Thoracic aorta (tissue), 2 donors: Measurements from ENCODE around the gene OR2T8. TPM values are rescaled to one million over a fixed set of nuclear protein-coding genes. Genes with fewer than 3 reads are reported as not detected.

Experiments used
- ATAC-seq: fragments of 150-250 bp; one replicate; pipeline ENCODE4 v1.8.0; 2017; ENCODE audit warnings: low read depth; ENCODE audit not compliant: insufficient number of reproducible peaks, low FRiP score
- DNase-seq: peaks from one replicate; pipeline ENCODE4 v3.0.0-alpha.2; 2020; ENCODE audit warnings: low spot score
- H3K27ac ChIP-seq, 2 donors: fragments of 200-600 bp; sonication (generic); 1 replicate in 1 of 2; 2 replicates in 1 of 2; pipeline ENCODE4 v1.5.1; 2016; ENCODE audit warnings: mild to moderate bottlenecking in 2 of 2, moderate library complexity in 2 of 2
- H3K27me3 ChIP-seq: fragments of 200-600 bp; sonication (generic); replicated peaks from 2 replicates; pipeline ENCODE4 v1.6.0; 2016; ENCODE audit warnings: mild to moderate bottlenecking; ENCODE audit not compliant: insufficient read depth
- H3K36me3 ChIP-seq: fragments of 200-600 bp; sonication (generic); one replicate; pipeline ENCODE4 v1.5.1; 2016
- H3K4me1 ChIP-seq, 2 donors: fragments of 200-600 bp; sonication (generic); 1 replicate in 1 of 2; 2 replicates in 1 of 2; pipeline versions ENCODE4 v1.5.1 to v1.6.0; 2016; ENCODE audit warnings: low read depth in 2 of 2, mild to moderate bottlenecking in 1 of 2; ENCODE audit not compliant: control insufficient read depth in 1 of 2
- H3K4me3 ChIP-seq: fragments of 200-600 bp; sonication (generic); 2 replicates; pipeline ENCODE4 v1.5.1; 2016; ENCODE audit warnings: mild to moderate bottlenecking
- H3K9me3 ChIP-seq: fragments of 200-600 bp; sonication (generic); 2 replicates; pipeline ENCODE4 v1.5.1; 2016
- CTCF ChIP-seq: fragments of 200-600 bp; sonication (generic); IDR thresholded peaks from one replicate; pipeline ENCODE4 v1.5.1; 2019; ENCODE audit warnings: antibody characterized with exemption
- total RNA-seq, 2 donors: library from RNA; depleted of rRNA; stranded (reverse); fragments of >200 nt; gene quantifications; one replicate each; pipeline versions ENCODE4 v1.1.0 to v1.2.3, GENCODE V29; 2016

OR2T8 gene
- total RNA-seq, 2 donors from 2014 or later = not detected

DNA sequence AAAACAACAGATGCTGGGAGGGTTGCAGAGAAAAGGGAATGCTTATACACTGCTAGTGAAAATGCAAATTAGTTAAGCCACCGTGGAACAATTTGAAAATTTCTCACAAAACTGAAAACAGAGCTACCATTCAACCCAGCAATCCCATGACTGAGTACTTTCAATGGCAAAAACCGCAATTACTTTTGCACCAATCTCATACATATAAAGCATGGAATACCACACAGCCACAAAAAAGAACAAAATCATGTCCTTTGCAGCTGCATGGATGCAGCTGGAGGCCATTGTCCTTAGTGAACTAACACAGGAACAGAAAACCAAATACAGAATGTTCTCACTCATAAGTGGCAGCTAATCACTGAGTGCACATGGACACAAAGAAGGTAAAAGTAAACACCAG lies 6.3 kb upstream of the OR2T8 start:
- no peaks in the 10 kb centered on the region for H3K36me3 ChIP-seq
- DNase-seq (no peak), ATAC-seq (no peak)
- H3K4me3 ChIP-seq = no peak overlapping the region
- no peaks in the 10 kb centered on the region for H3K9me3 ChIP-seq
- no peaks in the 10 kb centered on the region for H3K4me1 ChIP-seq
- no peaks in the 10 kb centered on the region for H3K27me3 ChIP-seq
- no peak for TF ChIP-seq CTCF
- no peak overlapping the region for H3K27ac ChIP-seq

DNA sequence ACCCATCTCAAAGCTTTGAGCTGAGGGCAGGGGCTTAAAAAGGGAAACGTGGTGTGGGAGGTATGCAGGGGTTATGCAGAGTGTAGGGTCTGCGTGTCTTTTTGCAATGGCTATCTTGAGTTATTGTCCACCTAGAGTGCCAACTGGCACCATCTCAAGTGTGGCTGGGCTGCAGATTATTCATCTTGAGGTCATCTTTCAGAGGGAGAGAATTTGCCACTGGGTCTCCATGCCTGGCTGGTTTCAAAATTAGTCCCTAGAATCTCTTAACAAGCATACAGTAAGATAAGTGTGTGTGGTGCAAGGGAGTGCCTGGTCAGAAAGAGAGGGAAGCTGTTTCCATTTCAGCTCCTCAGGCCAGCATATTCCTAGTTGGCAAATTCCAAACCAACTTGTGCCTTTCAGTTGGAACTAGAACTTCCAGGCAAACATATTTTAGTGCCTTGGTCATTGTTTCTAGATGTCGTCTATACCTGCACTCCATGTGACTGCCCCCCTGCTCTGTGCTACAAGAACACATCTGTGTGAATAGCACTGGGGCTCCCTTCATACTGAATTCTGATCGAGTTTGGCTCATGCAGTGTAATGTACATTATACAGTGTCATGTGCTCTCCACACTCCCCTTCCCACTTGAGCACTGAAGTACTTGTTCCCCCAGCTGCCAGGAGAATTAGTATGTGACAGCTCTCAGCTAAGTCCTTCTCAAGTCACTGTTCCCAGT lies 5.0 kb upstream of the OR2T8 start:
- DNase-seq (no peak), ATAC-seq (no peak)
- no peak overlapping the region for H3K4me3 ChIP-seq
- no peak for TF ChIP-seq CTCF
- H3K9me3 ChIP-seq = no peaks in the 10 kb centered on the region
- H3K36me3 ChIP-seq = no peaks in the 10 kb centered on the region
- H3K27ac ChIP-seq = no peak overlapping the region
- no peaks in the 10 kb centered on the region for H3K4me1 ChIP-seq
- H3K27me3 ChIP-seq = no peaks in the 10 kb centered on the region

- Histone ChIP-seq H3K27me3 (no peaks in the 10 kb centered on the region), H3K9me3 (no peaks in the 10 kb centered on the region), H3K36me3 (no peaks in the 10 kb centered on the region), H3K4me1 (no peaks in the 10 kb centered on the region), H3K4me3 (no peak overlapping the region), H3K27ac (no peak overlapping the region)
- no peak for TF ChIP-seq CTCF
- DNase-seq (no peak), ATAC-seq (no peak)
Observed at GRCh38 chr1:247923941-247924340, 3.9 kb downstream of the OR2T8 start.

GRCh38 chr1:247924868-247925267 lies 4.8 kb downstream of the OR2T8 start, which contains the start of gene OR2AJ1:
TSS of gene OR2AJ1 (plus strand) at chr1:247924889. CDS start at chr1:247933769, 8,880 bp downstream.
- no peak for TF ChIP-seq CTCF
- Histone ChIP-seq H3K27me3 (no peaks in the 10 kb centered on the region), H3K27ac (no peak within 1 kb of the TSS), H3K9me3 (no peaks in the 10 kb centered on the region), H3K36me3 (no peaks in the 10 kb centered on the region), H3K4me3 (no peak within 1 kb of the TSS), H3K4me1 (no peaks in the 10 kb centered on the region)
- DNase-seq (no peak), ATAC-seq (no peak)

DNA sequence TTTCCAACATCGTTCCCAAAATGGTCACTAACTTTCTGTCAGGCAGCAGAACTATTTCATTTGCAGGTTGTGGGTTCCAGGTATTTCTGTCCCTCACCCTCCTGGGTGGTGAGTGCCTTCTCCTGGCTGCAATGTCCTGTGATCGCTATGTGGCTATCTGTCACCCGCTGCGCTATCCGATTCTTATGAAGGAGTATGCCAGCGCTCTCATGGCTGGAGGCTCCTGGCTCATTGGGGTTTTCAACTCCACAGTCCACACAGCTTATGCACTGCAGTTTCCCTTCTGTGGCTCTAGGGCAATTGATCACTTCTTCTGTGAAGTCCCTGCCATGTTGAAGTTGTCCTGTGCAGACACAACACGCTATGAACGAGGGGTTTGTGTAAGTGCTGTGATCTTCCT lies 13.9 kb downstream of the OR2T8 start:
- Histone ChIP-seq H3K36me3 (no peaks in the 10 kb centered on the region), H3K4me1 (no peaks in the 10 kb centered on the region), H3K9me3 (no peaks in the 10 kb centered on the region), H3K27me3 (no peaks in the 10 kb centered on the region), H3K4me3 (no peak overlapping the region), H3K27ac (no peak overlapping the region)
- no peak for DNase-seq
- no peak for ATAC-seq
- TF ChIP-seq CTCF = no peak
